Measurements from ENCODE around the gene PGAP6. TPM values are rescaled to one million over a fixed set of nuclear protein-coding genes. Genes with fewer than 3 reads are reported as not detected.

The PGAP6 gene
- total and polyA plus RNA-seq, 9 of the 15 experiments (the other 6 are each of a cell fraction or from before 2014, with no cell fraction given), result 0.45 to 50.2 (median 39.3) TPM

DNA sequence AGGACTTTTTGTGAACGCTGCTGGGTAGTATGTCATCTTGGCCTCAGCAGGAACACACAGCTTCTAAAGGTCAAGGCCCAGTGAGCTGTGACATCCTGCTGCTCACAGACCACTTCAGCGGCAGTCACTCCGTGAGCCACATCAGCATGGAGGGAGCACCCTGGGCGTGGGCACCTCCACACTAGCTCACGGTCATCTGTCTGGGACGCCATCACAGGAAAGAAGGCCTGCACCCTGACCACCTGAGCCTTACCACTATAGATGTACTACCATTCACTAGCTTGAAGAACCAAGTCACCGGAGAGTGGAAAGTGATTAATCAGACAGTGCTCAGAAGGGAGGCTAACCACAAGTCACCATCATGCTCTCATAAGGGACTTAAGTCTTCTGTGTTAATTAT, 32.6 kb downstream of the PGAP6 start (continued):
- no peak for TF ChIP-seq HOXB6 (CRISPR knock-in tag; IDR thresholded peaks at IDR 0.05; ENCODE audit: borderline replicate concordance)
- no peak for TF ChIP-seq MED1 (CRISPR knock-in tag; IDR thresholded peaks at IDR 0.05; ENCODE audit: borderline replicate concordance)
- TF ChIP-seq MTA2 (IDR thresholded peaks at IDR 0.05; ENCODE audit: low read depth), result no peak
- TF ChIP-seq TBL1XR1 (IDR thresholded peaks at IDR 0.05; ENCODE audit: low read length in 2 of 2), result no peak
- no peak for TF ChIP-seq PTBP1 (IDR thresholded peaks at IDR 0.05; ENCODE audit: low read depth, low read length)
- TF ChIP-seq E2F4 (CRISPR knock-in tag; IDR thresholded peaks at IDR 0.05; ENCODE audit: low read depth), result no peak
- TF ChIP-seq GATAD2B (IDR thresholded peaks at IDR 0.05; ENCODE audit: borderline replicate concordance), result no peak
- no peak for TF ChIP-seq TAF15 (IDR thresholded peaks at IDR 0.05; ENCODE audit: low read depth, low read length)
- TF ChIP-seq ZNF253 (CRISPR knock-in tag; conservative IDR thresholded peaks at IDR 0.05), result no peak
- no peak for TF ChIP-seq ZNF507 (tag; conservative IDR thresholded peaks at IDR 0.05)
- no peak for TF ChIP-seq DLX4 (CRISPR knock-in tag; IDR thresholded peaks at IDR 0.05)
- TF ChIP-seq RBFOX2 (IDR thresholded peaks at IDR 0.05; ENCODE audit: low read depth, low read length), result 0 out of 2 replicates have a peak, but pooled peaks have one; percentile 17
- TF ChIP-seq, protein P1, sequence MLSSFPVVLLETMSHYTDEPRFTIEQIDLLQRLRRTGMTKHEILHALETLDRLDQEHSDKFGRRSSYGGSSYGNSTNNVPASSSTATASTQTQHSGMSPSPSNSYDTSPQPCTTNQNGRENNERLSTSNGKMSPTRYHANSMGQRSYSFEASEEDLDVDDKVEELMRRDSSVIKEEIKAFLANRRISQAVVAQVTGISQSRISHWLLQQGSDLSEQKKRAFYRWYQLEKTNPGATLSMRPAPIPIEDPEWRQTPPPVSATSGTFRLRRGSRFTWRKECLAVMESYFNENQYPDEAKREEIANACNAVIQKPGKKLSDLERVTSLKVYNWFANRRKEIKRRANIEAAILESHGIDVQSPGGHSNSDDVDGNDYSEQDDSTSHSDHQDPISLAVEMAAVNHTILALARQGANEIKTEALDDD (IDR thresholded peaks at IDR 0.05), result peak; percentile 50; the same call in 1 of the 2 replicates
- no peak for TF ChIP-seq MAFF (IDR thresholded peaks at IDR 0.05; ENCODE audit: low read length)
- TF ChIP-seq ZNF174 (CRISPR knock-in tag; IDR thresholded peaks at IDR 0.05), result no peak
- TF ChIP-seq ATF2 (CRISPR knock-in tag; IDR thresholded peaks at IDR 0.05), result no peak
- TF ChIP-seq ARNT (IDR thresholded peaks at IDR 0.05), result no peak
- TF ChIP-seq KDM1A (IDR thresholded peaks at IDR 0.05), result no peak

All from K562 (cell line).